Measurements from ENCODE around the gene HOXB9. TPM values are rescaled to one million over a fixed set of nuclear protein-coding genes. Genes with fewer than 3 reads are reported as not detected.

Gene HOXB9
- polyA plus RNA-seq, 3 donors, result not detected

- no peaks in the 10 kb centered on the region for H4K20me1 ChIP-seq (ENCODE audit: insufficient read depth, low read length)
- peaks cover 41% of the 10 kb centered on the region for H3K4me1 Mint-ChIP-seq
These were observed 12.1 kb downstream of the HOXB9 start for GRCh38 chr17:48613862-48614694.

More at GRCh38 chr17:48613862-48614694, 12.1 kb downstream of the HOXB9 start:
- Mint-ChIP-seq H3K27me3 (ENCODE audit: low read depth in 3 of 3) (peaks cover 98 to 99% (median 98%) of the 10 kb centered on the region in 3 donors), H3K27ac (no peak overlapping the region), H3K36me3 (peaks cover 11 to 20% of the 10 kb centered on the region in 2 donors), H3K4me3 (peak overlapping the region in 1 of 2 donors; percentile 68), H3K9me3 (peaks cover 0 to 49% (median 26%) of the 10 kb centered on the region in 7 donors)
- peaks cover 36 to 43% of the 10 kb centered on the region in 2 donors for H3K4me1 ChIP-seq (ENCODE audit: control insufficient read depth in 1 of 2, insufficient read depth in 2 of 2, low read length in 2 of 2)
- no peak overlapping the region for H3K4me2 ChIP-seq (replicated peaks; ENCODE audit: extremely low read depth, low read length, poor library complexity, severe bottlenecking)
- intact Hi-C loops (cut with micrococcal nuclease), result loop anchor here in 1 of 2 donors (2.0 kb wide), 1 partner anchor 17 kb away; no protein-coding TSS in a partner anchor
- no peaks in the 10 kb centered on the region for H3K36me3 ChIP-seq (replicated peaks in 1 of 2; ENCODE audit: control insufficient read depth in 1 of 2, insufficient read depth in 2 of 2, low read length in 2 of 2)
- TF ChIP-seq, protein P1, sequence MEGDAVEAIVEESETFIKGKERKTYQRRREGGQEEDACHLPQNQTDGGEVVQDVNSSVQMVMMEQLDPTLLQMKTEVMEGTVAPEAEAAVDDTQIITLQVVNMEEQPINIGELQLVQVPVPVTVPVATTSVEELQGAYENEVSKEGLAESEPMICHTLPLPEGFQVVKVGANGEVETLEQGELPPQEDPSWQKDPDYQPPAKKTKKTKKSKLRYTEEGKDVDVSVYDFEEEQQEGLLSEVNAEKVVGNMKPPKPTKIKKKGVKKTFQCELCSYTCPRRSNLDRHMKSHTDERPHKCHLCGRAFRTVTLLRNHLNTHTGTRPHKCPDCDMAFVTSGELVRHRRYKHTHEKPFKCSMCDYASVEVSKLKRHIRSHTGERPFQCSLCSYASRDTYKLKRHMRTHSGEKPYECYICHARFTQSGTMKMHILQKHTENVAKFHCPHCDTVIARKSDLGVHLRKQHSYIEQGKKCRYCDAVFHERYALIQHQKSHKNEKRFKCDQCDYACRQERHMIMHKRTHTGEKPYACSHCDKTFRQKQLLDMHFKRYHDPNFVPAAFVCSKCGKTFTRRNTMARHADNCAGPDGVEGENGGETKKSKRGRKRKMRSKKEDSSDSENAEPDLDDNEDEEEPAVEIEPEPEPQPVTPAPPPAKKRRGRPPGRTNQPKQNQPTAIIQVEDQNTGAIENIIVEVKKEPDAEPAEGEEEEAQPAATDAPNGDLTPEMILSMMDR (IDR thresholded peaks at IDR 0.05), result no peak
- H3K27me3 ChIP-seq (ENCODE audit: control insufficient read depth in 2 of 2, insufficient read depth in 2 of 2, low read length in 2 of 2), result peaks cover 82 to 99% of the 10 kb centered on the region in 2 donors
- no peak for DNase-seq
- WGBS (ENCODE audit: insufficient coverage), result under 1% methylated on average over 53 of the region's 55 CpGs
- H2AFZ ChIP-seq (ENCODE audit: insufficient read depth, low read depth, low read length, poor library complexity, severe bottlenecking), result no peak overlapping the region
- no peak overlapping the region for H3K27ac ChIP-seq (ENCODE audit: low read depth in 1 of 2, low read length in 2 of 2)
- no peak overlapping the region for H3K9ac ChIP-seq (ENCODE audit: insufficient read depth, low read length, poor library complexity, severe bottlenecking)
- peaks cover 9 to 52% of the 10 kb centered on the region in 2 donors for H3K9me3 ChIP-seq (replicated peaks in 1 of 2; ENCODE audit: control insufficient read depth in 1 of 2, insufficient read depth in 1 of 2, low read length in 2 of 2)
- no peaks in the 10 kb centered on the region for H3K79me2 ChIP-seq (ENCODE audit: insufficient read depth, low read length)
- H3K4me3 ChIP-seq (replicated peaks in 1 of 3; ENCODE audit: low read depth in 2 of 3, low read length in 3 of 3), result no peak overlapping the region
